NCI-H446 (cell line): ENCODE results near the gene PALB2.
"Not testable (repeated sequence)": the region's sequence is repeated elsewhere in the genome, so short reads cannot be mapped to it uniquely, and the experiment has no call there.

Source experiments
- DNase-seq, 2 experiments: peaks; one replicate each; lab custom pipeline; 2025; lab: John Stamatoyannopoulos, UW

The PALB2 gene

GRCh38 chr16:23642246-23642774, 1.2 kb upstream of the PALB2 start:
- no peak for DNase-seq

GRCh38 chr16:23640615-23640930, 537 bp downstream of the PALB2 start:
- DNase-seq = no peak

- DNase-seq = no peak
These were observed 5.2 kb downstream of the PALB2 start for GRCh38 chr16:23635958-23636357.

GRCh38 chr16:23634461-23635036, 6.6 kb downstream of the PALB2 start:
- no peak for DNase-seq

- not testable (repeated sequence) for DNase-seq
These were observed 9.2 kb downstream of the PALB2 start for GRCh38 chr16:23631874-23632273.

- DNase-seq = no peak
These were observed 11.6 kb downstream of the PALB2 start for GRCh38 chr16:23629516-23629915.

- DNase-seq = no peak
These were observed 17.0 kb downstream of the PALB2 start for GRCh38 chr16:23624092-23624491.

- no peak for DNase-seq
These were observed 25.3 kb downstream of the PALB2 start for GRCh38 chr16:23615805-23616204.

GRCh38 chr16:23611936-23612335, 29.2 kb downstream of the PALB2 start:
- DNase-seq = no peak

GRCh38 chr16:23610905-23611304, 30.2 kb downstream of the PALB2 start:
- not testable (repeated sequence) for DNase-seq

GRCh38 chr16:23609929-23610328, 31.2 kb downstream of the PALB2 start:
- no peak for DNase-seq

- no peak for DNase-seq
These were observed 32.9 kb downstream of the PALB2 start for GRCh38 chr16:23608194-23608593.

- no peak for DNase-seq
These were observed 33.4 kb downstream of the PALB2 start for GRCh38 chr16:23607726-23608125.

- DNase-seq = no peak
These were observed 43.9 kb downstream of the PALB2 start for GRCh38 chr16:23597003-23597756.

- peak; percentile 71 to 92 for DNase-seq
These were observed 45.0 kb downstream of the PALB2 start, which contains the start of gene NDUFAB1 for GRCh38 chr16:23595951-23596720. TSS of gene NDUFAB1 (minus strand) at chr16:23596316. CDS start at chr16:23596290, 26 bp downstream.

- DNase-seq = no peak
These were observed 45.7 kb downstream of the PALB2 start for GRCh38 chr16:23595246-23595950.

- no peak for DNase-seq
These were observed 46.9 kb downstream of the PALB2 start for GRCh38 chr16:23594186-23594585.

- no peak for DNase-seq
These were observed 50.9 kb downstream of the PALB2 start for GRCh38 chr16:23590181-23590580.

- no peak for DNase-seq
These were observed 53.4 kb downstream of the PALB2 start for GRCh38 chr16:23587726-23588125.

GRCh38 chr16:23584186-23585076, 56.7 kb downstream of the PALB2 start:
- no peak for DNase-seq

- not testable (repeated sequence) for DNase-seq
These were observed 57.8 kb downstream of the PALB2 start for GRCh38 chr16:23583271-23583670.
